ENCODE data around the gene CDC37L1. TPM values are rescaled to one million over a fixed set of nuclear protein-coding genes. Genes with fewer than 3 reads are reported as not detected.

The CDC37L1 gene
- total and polyA plus RNA-seq, 3 donors from 2014 or later: 18.2 to 31.2 (median 31.2) TPM

- 2% methylated on average over 16 to 67 of the region's 70 CpGs for WGBS, 2 donors
- no peak for TF ChIP-seq POLR2A (IDR thresholded peaks at IDR 0.05)
- peak; percentile 31 to 58 (median 47) for TF ChIP-seq CTCF (IDR thresholded peaks at IDR 0.05)
- Histone ChIP-seq H3K36me3 (ENCODE audit: low read depth, missing control alignments) (no peaks in the 10 kb centered on the region), H3K4me3 (peak within 1 kb of the TSS; percentile 77 to 81), H3K4me1 (no peaks in the 10 kb centered on the region), H3K9me3 (no peaks in the 10 kb centered on the region), H3K27ac (peak within 1 kb of the TSS; percentile 69 to 84), H3K27me3 (no peaks in the 10 kb centered on the region)
- peak; percentile 91 for DNase-seq
- intact Hi-C loops (cut with DNase I; ENCODE audit: low total_unique reads): loop anchor here (5.0 kb wide), 1 partner anchor 80 kb away; the partner anchor contains the start of gene AK3
Observed at GRCh38 chr9:4662108-4662988, 17.0 kb upstream of the CDC37L1 start, which contains the start of gene PLPP6. Gene PLPP6, plus strand, starts transcription at chr9:4662294. Its CDS starts 82 bp downstream, at chr9:4662376.

- no peaks in the 10 kb centered on the region for H3K36me3 ChIP-seq (ENCODE audit: low read depth, missing control alignments)
- intact Hi-C loops (cut with DNase I; ENCODE audit: low total_unique reads): loop anchor here (5.0 kb wide), 1 partner anchor 79 kb away; the partner anchor contains the start of gene AK3
- H3K4me1 ChIP-seq: no peaks in the 10 kb centered on the region
- DNase-seq: no peak
- TF ChIP-seq POLR2A (IDR thresholded peaks at IDR 0.05) (no peak), CTCF (IDR thresholded peaks at IDR 0.05) (no peak)
- no peaks in the 10 kb centered on the region for H3K9me3 ChIP-seq
- peak overlapping the region; percentile 69 to 84 for H3K27ac ChIP-seq
- no peaks in the 10 kb centered on the region for H3K27me3 ChIP-seq
- peak overlapping the region; percentile 77 to 81 for H3K4me3 ChIP-seq
- WGBS, 2 donors: 48 to 63% methylated on average over 11 to 13 of the region's 13 CpGs
Observed at GRCh38 chr9:4662989-4663792, 16.2 kb upstream of the CDC37L1 start.

GRCh38 chr9:4663956-4664355 lies 15.4 kb upstream of the CDC37L1 start:
- WGBS, 2 donors: 81 to 95% methylated on average over 3 of the region's 3 CpGs
- no peak overlapping the region for H3K27ac ChIP-seq
- intact Hi-C loops (cut with DNase I; ENCODE audit: low total_unique reads): loop anchor here (5.0 kb wide), 1 partner anchor 78 kb away; the partner anchor contains the start of gene AK3

GRCh38 chr9:4665357-4665756 lies 14.0 kb upstream of the CDC37L1 start:
- DNase-seq: no peak

More at GRCh38 chr9:4663956-4664355, 15.4 kb upstream of the CDC37L1 start:
- Histone ChIP-seq H3K4me1 (no peaks in the 10 kb centered on the region), H3K27me3 (no peaks in the 10 kb centered on the region), H3K36me3 (ENCODE audit: low read depth, missing control alignments) (no peaks in the 10 kb centered on the region), H3K4me3 (no peak overlapping the region), H3K9me3 (no peaks in the 10 kb centered on the region)
- DNase-seq: no peak
- TF ChIP-seq POLR2A (IDR thresholded peaks at IDR 0.05): no peak
- no peak for TF ChIP-seq CTCF (IDR thresholded peaks at IDR 0.05)

More at GRCh38 chr9:4665357-4665756, 14.0 kb upstream of the CDC37L1 start:
- no peak overlapping the region for H3K27ac ChIP-seq
- 64 to 74% methylated on average over 2 of the region's 2 CpGs for WGBS, 2 donors
- TF ChIP-seq POLR2A (IDR thresholded peaks at IDR 0.05) (no peak), CTCF (IDR thresholded peaks at IDR 0.05) (no peak)
- H3K4me1 ChIP-seq: no peaks in the 10 kb centered on the region
- intact Hi-C loops (cut with DNase I; ENCODE audit: low total_unique reads): no loop called here
- H3K36me3 ChIP-seq (ENCODE audit: low read depth, missing control alignments): no peaks in the 10 kb centered on the region
- H3K27me3 ChIP-seq: no peaks in the 10 kb centered on the region
- no peaks in the 10 kb centered on the region for H3K9me3 ChIP-seq
- peak overlapping the region in 1 of 2 donors; percentile 50 for H3K4me3 ChIP-seq

All from testis (tissue), 3 donors.